UCSD-AML1 (cell line): ENCODE results near the gene HEPHL1.

Experiments used
- DNase-seq: peaks from one replicate; lab custom pipeline; 2025; ENCODE audit not compliant: unreplicated experiment; lab: John Stamatoyannopoulos, UW

The HEPHL1 gene

DNA sequence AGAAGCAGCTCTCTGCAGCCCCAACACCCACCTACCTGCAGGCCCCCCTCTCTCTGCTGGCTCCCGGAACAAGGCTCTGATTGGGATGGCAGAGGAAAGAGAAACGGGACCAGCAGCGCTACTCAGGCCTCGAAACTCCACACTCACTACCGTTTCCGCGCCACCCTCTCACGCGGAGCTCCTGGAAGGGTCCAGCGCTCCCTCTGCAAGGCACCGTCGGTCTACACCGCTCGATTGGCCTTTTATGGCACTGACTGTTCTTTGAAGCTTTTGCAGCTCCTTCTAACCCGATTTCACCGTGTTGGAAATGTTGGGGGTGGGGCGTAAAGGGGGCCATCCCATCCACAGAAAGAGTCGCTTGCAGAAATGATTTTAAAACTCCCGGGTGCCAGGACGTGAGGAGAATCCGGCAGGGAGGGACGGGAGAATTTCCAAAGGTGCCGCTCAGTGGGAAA, 107.2 kb downstream of the HEPHL1 start:
- DNase-seq: no peak

DNA sequence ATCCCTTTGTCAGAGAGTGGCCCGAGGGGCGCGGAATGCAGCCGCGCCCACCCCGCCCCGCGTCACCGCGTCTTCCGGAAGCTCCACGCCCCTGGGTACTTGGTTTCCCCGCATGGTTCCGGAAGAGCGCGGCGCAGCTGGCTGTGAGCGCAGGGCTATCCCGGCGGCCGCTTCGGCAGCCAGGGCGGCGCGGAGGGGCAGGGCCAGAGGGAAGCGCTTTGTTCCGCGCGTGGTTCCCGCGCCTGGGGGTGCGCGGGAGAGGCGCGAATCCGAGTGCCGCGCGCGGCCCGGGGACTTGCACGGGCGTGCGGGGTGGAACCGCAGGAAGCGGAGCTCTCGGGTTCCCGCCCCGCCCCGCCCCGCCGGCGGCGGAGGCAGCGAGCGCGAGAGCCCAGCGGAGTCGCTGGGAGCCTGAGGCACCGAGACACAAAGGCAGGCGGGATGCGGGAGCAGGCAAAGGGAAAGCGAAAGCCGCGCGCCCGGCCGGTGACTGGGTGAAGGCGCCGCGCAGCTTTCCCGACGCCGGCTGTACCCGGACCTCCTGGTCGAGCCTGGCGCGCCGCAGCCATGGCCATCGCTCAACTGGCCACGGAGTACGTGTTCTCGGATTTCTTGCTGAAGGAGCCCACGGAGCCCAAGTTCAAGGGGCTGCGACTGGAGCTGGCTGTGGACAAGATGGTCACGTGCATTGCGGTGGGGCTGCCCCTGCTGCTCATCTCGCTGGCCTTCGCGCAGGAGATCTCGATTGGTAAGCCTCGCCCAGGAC, 107.8 kb downstream of the HEPHL1 start, which contains the start of gene PANX1:
PANX1 (plus strand) TSS at position 96 of the 766 bp plus-strand sequence; CDS start at position 568, 472 bp downstream.
- DNase-seq: peak; percentile 84

GRCh38 chr11:94129512-94130297, 108.6 kb downstream of the HEPHL1 start:
- DNase-seq: no peak

DNA sequence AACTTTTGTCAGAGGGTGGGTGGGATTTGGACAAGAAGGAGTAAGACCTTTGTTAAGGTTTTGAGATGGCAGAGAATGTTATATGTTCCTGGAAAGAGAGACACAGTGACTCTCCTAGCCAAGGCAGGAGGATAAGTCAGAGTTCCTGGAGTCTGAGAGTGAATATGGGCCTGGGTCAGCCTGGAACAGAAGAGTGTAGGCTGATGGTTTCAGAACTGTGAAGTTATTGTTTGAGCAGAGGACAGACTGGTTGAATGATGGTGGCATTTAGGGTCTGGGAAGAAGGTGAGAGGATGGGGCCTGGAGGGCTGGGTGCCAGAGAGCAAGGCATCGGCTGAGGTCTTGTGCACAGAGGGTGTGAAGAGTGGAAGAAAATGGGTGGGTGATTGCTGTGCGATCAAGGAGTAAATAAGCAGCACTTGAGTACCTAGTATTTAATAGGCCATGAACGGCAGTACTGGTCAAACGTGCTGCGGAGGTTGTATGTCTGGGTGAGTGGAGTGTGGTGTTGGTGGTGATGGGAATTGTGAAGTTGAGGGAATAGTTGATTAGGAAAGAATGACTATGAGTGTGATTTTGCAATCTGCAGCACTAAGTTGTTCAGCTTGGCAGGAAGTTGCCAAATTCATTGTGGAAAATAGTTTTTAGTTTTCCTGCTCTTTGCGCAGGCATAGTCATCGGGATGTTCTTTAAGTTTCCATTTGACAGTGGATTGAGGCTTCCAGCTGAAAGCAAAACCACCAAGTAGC, 109.3 kb downstream of the HEPHL1 start:
- DNase-seq: peak; percentile 29

- no peak for DNase-seq
These were observed 110.0 kb downstream of the HEPHL1 start for GRCh38 chr11:94131047-94131717.

DNA sequence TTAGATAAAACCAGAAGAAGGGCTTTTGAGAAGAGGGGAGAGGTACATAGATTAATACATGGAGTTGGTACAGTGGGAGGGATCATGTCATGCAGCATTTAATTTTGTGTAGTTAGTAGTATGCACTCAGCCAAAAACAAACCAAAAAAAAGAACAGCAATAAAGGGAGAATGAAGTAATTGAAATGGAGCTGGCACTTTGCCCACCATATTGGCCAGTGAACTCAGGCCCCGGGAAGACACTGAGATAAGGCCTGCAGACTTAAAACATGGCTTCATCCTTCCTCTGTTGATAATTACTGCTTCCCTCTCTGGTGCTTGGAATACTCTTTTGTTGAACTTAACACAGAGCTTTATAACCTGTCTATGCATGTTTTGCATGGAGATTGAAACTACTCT, 110.6 kb downstream of the HEPHL1 start:
- DNase-seq: no peak

DNA sequence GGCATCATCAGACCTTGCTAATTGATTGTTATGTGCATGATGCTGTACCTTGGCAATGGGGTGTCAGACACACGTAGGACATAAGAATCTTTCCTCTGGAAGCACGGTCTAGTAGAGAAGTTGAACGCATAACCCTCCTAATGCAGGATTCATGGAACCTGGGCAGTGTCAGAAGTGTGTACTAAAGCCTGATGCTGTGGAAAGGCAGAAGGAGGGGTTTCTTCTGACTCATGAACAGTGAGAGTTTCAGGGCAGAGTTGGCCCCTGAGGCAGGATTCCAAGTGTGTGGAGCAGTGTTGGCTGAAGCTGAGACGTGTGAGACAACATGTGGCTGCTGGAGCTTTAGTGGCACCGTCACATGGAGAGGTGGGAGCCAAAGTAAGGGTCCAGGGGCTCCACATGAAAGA, 111.0 kb downstream of the HEPHL1 start:
- DNase-seq: no peak

GRCh38 chr11:94132823-94133408, 111.8 kb downstream of the HEPHL1 start:
- no peak for DNase-seq

DNA sequence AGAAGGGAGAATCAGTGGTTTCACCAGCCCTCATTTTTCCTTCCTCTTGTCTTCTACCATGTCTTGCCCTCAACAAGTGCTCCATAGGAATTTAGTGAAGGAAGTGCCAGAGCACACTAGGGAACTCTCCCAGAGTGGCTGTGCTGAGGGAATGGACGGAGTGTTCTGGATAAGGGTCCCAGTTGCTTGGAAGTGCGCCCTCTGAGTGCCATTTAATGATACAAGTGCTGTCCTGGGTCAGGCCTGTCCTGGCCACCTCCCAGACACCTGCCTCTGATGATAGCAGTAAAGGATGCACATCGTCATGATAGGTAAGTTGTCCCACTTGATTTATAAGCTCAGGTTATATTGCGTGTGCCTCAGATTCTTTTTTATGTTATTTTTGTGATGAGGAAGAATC, 112.6 kb downstream of the HEPHL1 start:
- no peak for DNase-seq

DNA sequence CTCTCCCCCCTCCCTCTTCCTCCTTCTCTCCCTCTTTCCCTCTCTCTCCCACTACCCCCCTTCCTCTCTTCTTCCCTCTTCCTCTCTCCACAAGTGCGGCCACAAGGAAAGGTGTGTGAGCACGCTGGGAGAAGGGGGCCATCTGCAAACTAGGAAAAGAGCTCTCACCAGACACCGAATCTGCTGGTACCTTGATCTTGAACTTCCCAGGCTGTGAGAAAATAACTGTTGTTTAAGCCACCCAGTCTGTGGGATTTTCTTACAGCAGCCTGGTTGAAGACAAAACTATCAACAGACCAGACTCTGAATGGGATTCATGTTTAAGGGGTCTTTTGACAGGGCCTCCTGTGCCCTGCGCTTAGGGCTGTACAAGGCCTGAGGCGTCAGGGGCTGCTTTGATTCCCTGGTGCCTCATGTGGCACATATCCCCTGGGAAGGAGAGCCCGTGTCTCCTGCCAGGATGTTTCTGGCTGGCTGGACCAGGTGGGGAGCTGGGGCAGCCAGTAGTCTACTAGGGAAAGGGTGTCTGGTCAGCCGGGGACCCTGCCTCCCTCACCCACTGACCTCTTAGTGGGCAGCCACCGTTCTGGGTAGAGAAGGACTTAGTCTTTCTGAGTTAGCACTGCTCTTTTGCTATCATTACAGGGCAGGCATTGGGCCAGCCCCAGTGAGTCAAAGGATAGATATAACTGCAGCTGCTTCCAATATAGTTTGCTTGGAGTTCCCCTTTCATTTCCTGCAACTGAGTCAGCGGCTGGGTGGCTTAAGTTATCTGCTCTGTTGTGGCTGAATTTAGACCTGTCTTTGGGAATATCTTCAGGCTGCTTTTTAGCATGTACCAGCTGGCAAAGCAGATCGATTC, 113.7 kb downstream of the HEPHL1 start:
- DNase-seq: peak; percentile 39

GRCh38 chr11:94139416-94139815, 118.3 kb downstream of the HEPHL1 start:
- DNase-seq: no peak

GRCh38 chr11:94140154-94140655, 119.1 kb downstream of the HEPHL1 start:
- DNase-seq: no peak

GRCh38 chr11:94141511-94142307, 120.6 kb downstream of the HEPHL1 start:
- DNase-seq: no peak

- DNase-seq: no peak
These were observed 121.4 kb downstream of the HEPHL1 start for GRCh38 chr11:94142308-94143281.

DNA sequence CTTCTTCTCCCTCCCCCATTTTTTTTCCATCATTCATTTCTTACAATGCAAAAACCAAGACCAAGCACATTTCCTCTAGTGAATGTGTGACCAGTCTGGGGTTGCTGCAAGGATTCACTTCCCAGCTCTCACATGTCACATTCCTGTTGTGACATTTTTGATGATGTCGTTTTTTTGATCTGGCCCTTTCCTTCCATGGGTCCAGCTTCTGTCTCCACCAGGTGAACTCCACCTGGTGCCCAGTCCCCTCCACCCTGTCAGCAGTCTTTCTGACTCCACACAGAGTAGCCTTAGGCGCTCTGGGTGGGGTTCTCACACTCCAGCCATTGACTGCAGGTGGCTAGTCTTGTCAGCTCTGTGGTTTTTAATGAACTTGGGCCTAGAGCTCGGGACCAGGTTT, 123.1 kb downstream of the HEPHL1 start:
- no peak for DNase-seq

DNA sequence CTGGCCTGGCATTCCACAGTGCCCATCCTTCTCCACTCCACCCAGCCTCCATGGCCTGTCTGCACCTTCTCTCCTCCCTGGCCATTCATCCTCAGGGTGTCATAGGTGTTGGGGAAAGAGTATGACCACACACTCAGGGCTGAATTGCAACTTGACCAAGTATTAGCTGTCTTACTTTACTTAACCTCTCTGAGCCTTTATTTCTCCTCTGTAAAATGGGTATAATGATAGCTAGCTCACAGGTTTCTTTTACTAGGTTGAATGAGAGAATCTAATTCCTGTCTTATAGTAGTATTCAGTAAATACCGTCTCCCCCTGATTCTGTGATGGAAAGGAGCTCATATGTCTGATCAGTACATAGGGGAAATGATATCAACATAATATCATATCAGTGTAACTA, 123.5 kb downstream of the HEPHL1 start:
- no peak for DNase-seq

GRCh38 chr11:94145431-94145830, 124.3 kb downstream of the HEPHL1 start:
- no peak for DNase-seq
